Mesendoderm (in vitro differentiated cells): ENCODE results near the gene RAPGEF4.

Source experiments
- DNase-seq: peaks from one replicate; pipeline ENCODE4 v3.0.0; 2013
- H2AK5ac ChIP-seq: 2 replicates; pipeline ENCODE4 v1.6.1; 2013; ENCODE audit warnings: low read length, inconsistent platforms
- H2BK120ac ChIP-seq: 2 replicates; pipeline ENCODE4 v1.6.1; 2013; ENCODE audit warnings: low read depth, mild to moderate bottlenecking, low read length, moderate library complexity, mixed read lengths
- H2BK15ac ChIP-seq: replicated peaks from 2 replicates; pipeline ENCODE4 v1.6.1; 2013; ENCODE audit warnings: low read depth, mild to moderate bottlenecking, moderate library complexity
- H2BK5ac ChIP-seq: 2 replicates; pipeline ENCODE4 v1.6.1; 2013; ENCODE audit warnings: low read length, inconsistent platforms
- H3K18ac ChIP-seq: 2 replicates; pipeline ENCODE4 v1.6.1; 2013; ENCODE audit warnings: mild to moderate bottlenecking, low read length, mixed read lengths
- H3K23ac ChIP-seq: one replicate; pipeline ENCODE4 v1.6.1; 2013; ENCODE audit warnings: low read length
- H3K27ac ChIP-seq: 2 replicates; pipeline ENCODE4 v1.5.1; 2013; ENCODE audit warnings: low read depth, mild to moderate bottlenecking, inconsistent platforms, low read length, moderate library complexity
- H3K27me3 ChIP-seq: 2 replicates; pipeline ENCODE4 v1.6.1; 2013; ENCODE audit warnings: low read length, control low read depth, mild to moderate bottlenecking, inconsistent platforms; ENCODE audit not compliant: insufficient read depth, poor library complexity
- H3K36me3 ChIP-seq: 2 replicates; pipeline ENCODE4 v1.6.1; 2013; ENCODE audit warnings: low read length, inconsistent platforms; ENCODE audit not compliant: control insufficient read depth, insufficient read depth
- H3K4ac ChIP-seq: one replicate; pipeline ENCODE4 v1.6.1; 2013; ENCODE audit warnings: low read depth, mild to moderate bottlenecking, low read length, moderate library complexity
- H3K4me1 ChIP-seq: 2 replicates; pipeline ENCODE4 v1.6.1; 2013; ENCODE audit warnings: low read depth, low read length, inconsistent platforms; ENCODE audit not compliant: control insufficient read depth
- H3K4me2 ChIP-seq: 2 replicates; pipeline ENCODE4 v1.6.1; 2013; ENCODE audit warnings: low read length
- H3K4me3 ChIP-seq: 2 replicates; pipeline ENCODE4 v1.5.1; 2013; ENCODE audit warnings: mild to moderate bottlenecking, low read length
- H3K56ac ChIP-seq: one replicate; pipeline ENCODE4 v1.6.1; 2013; ENCODE audit warnings: low read length
- H3K79me1 ChIP-seq: 2 replicates; pipeline ENCODE4 v1.6.1; 2013; ENCODE audit warnings: low read length, inconsistent platforms
- H3K79me2 ChIP-seq: 2 replicates; pipeline ENCODE4 v1.6.1; 2013; ENCODE audit warnings: mild to moderate bottlenecking, low read length; ENCODE audit not compliant: control insufficient read depth, insufficient read depth
- H3K9ac ChIP-seq: 2 replicates; pipeline ENCODE4 v1.6.1; 2013; ENCODE audit warnings: low read length, inconsistent platforms
- H4K5ac ChIP-seq: one replicate; pipeline ENCODE4 v1.6.1; 2013; ENCODE audit warnings: low read length
- H4K8ac ChIP-seq: one replicate; pipeline ENCODE4 v1.6.1; 2013; ENCODE audit warnings: low read depth, mild to moderate bottlenecking, control low read depth, low read length, moderate library complexity
- WGBS: extraction: QIAGEN DNeasy Blood & Tissue Kit; methylation state at CpG from one replicate; pipeline ENCODE4 v1.1.7; 2013; ENCODE audit warnings: low lambda C conversion rate, missing lambda C conversion rate; ENCODE audit not compliant: insufficient coverage; ENCODE audit errors: extremely low coverage; 5-methylcytosine and 5-hydroxymethylcytosine counted together

RAPGEF4 gene

DNA sequence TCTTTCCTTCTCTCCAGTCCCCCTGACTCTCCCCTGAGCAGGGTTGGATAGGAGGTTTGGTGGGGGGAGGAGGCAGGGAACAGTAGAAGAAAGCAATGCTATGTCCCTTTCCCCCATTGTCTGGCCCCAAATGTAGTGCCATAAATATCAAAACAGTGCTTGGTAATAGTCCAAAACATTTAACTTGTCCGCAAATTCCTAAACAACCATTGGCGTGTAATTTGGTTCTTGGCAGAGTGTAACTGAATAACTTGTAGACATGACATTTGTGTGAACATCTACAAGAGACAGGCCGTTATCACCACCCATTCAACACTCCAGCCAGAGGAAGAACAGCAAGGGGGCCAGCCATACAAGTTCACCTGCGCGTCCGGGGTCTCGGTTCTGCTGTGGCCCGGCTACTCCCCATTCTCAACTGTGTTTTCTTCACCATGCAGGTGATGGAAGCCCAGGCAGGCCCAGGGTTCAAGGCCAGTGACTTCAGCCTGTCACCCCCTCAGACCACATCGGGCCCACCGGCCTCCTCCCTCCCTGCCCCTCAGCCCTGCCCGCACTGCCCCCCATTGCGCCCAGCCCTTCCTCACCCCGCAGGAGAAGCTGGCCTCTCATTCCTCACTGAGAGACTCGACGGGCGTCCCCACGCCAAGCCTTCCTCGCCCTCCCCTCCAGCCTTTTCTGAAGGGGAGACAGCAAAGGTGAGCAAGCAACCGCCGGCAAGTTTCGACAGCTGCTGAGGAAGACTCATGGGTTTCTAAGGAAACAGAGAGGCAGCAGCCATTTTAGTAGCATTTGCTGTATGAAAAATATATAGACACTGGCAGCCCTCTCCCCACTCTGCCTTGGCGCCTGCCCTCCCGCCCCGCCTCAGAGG is 699 bp upstream of the RAPGEF4 start:
- WGBS = no CpG with 5 or more reads among the region's 24 CpGs
- peaks cover 15% of the 10 kb centered on the region for H3K27me3 ChIP-seq
- peak overlapping the region; percentile 12 for H3K4me2 ChIP-seq

DNA sequence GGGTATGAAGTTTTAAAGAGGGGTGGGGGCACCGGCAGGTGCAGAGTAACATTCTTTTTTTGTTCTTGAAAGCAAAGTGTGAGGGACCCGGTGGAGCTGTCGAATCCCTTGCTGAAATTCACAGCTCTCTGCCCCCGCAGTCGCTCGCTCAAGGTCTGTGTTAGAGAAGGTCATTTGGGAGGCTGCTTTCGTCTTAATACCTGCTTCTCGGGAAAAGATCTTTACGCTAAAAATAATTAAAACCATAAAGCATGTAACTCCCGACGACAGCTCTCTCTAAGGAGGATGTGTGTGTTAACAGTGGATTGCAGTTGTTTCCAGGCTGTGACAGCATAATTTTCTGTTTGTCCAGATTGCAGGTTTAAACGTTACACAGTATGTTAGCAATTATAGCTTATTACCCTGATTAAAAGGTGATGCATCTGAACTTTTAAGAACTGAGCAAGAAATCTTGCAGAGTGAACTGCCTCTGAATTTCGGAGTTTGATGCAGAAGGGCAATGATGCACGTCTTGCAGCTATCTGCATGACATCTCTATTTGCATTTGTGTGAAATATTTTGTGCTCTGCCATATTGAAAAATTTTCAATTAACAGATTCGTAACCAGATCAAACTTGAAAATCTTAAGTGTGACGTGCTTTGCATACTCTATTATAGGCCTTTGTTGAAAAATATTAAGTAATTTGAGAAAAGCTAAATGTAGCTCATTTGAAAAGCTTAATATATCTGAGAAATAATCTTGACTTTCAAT is 954 bp downstream of the RAPGEF4 start:
- Histone ChIP-seq H3K56ac (no peak overlapping the region), H4K8ac (no peak overlapping the region), H3K36me3 (no peaks in the 10 kb centered on the region), H3K4me1 (no peaks in the 10 kb centered on the region), H2BK5ac (no peak overlapping the region), H3K4ac (no peak overlapping the region), H3K9ac (no peak overlapping the region), H3K18ac (no peak overlapping the region), H3K4me3 (no peak overlapping the region), H3K27me3 (peaks cover 15% of the 10 kb centered on the region), H4K5ac (no peak overlapping the region), H2AK5ac (no peak overlapping the region), H3K27ac (no peak overlapping the region), H3K23ac (no peak overlapping the region), H3K79me1 (no peaks in the 10 kb centered on the region), H2BK120ac (no peak overlapping the region), H3K79me2 (no peaks in the 10 kb centered on the region), H3K4me2 (peak overlapping the region; percentile 33), H2BK15ac (no peak overlapping the region)
- WGBS = no CpG with 5 or more reads among the region's 16 CpGs
- DNase-seq = no peak

More for the DNA sequence above, 699 bp upstream of the RAPGEF4 start:
- Histone ChIP-seq H2BK15ac (no peak overlapping the region), H3K9ac (no peak overlapping the region), H2BK120ac (no peak overlapping the region), H3K23ac (no peak overlapping the region), H3K4me3 (no peak overlapping the region), H4K8ac (peak overlapping the region; percentile 14), H3K4me1 (no peaks in the 10 kb centered on the region), H3K79me1 (no peaks in the 10 kb centered on the region), H3K27ac (no peak overlapping the region), H4K5ac (no peak overlapping the region), H3K79me2 (no peaks in the 10 kb centered on the region), H2BK5ac (no peak overlapping the region), H3K56ac (no peak overlapping the region), H2AK5ac (no peak overlapping the region), H3K4ac (no peak overlapping the region), H3K18ac (no peak overlapping the region), H3K36me3 (no peaks in the 10 kb centered on the region)
- peak; percentile 15 for DNase-seq

DNA sequence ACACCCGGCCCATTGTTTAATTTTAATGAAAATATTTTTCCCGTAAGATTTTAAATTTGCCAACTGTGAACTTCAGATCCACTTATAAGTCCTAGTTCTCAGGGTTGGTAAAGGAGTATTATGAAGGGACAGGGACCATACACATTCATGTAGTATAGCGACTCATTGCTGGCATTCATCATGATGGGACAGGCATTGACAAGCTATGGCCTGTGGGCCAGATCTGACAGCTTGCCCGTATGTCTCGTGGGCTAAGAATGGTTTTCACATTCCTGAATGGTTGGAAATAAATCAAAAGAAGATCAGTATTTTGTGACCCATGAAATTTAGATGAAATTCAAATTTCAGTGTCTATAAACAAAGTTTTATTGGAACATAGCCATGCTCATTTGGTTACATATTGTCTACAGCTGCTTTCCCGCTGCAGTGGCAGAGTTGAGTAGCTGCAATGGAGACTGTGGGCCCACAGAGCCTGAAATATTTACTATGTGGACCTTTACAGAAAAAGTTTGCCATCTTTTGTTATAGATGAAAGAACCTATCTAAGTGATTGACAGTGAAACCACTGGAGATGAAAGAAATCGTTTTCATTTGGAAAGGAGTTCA is 4.1 kb downstream of the RAPGEF4 start:
- H3K56ac ChIP-seq = no peak overlapping the region
- H4K5ac ChIP-seq = no peak overlapping the region
- no peak overlapping the region for H3K23ac ChIP-seq
- WGBS = no CpG with 5 or more reads among the region's 7 CpGs
- DNase-seq = no peak
- no peak overlapping the region for H2BK120ac ChIP-seq
- H3K18ac ChIP-seq = no peak overlapping the region
- no peaks in the 10 kb centered on the region for H3K79me1 ChIP-seq
- H3K4me1 ChIP-seq = no peaks in the 10 kb centered on the region
- no peak overlapping the region for H3K27ac ChIP-seq
- no peaks in the 10 kb centered on the region for H3K79me2 ChIP-seq
- H2BK15ac ChIP-seq = no peak overlapping the region
- H3K4me3 ChIP-seq = no peak overlapping the region
- no peaks in the 10 kb centered on the region for H3K36me3 ChIP-seq
- H3K27me3 ChIP-seq = peaks cover 13% of the 10 kb centered on the region
- no peak overlapping the region for H2BK5ac ChIP-seq
- no peak overlapping the region for H2AK5ac ChIP-seq
- H4K8ac ChIP-seq = no peak overlapping the region
- no peak overlapping the region for H3K9ac ChIP-seq
- H3K4ac ChIP-seq = no peak overlapping the region
- H3K4me2 ChIP-seq = no peak overlapping the region

DNA sequence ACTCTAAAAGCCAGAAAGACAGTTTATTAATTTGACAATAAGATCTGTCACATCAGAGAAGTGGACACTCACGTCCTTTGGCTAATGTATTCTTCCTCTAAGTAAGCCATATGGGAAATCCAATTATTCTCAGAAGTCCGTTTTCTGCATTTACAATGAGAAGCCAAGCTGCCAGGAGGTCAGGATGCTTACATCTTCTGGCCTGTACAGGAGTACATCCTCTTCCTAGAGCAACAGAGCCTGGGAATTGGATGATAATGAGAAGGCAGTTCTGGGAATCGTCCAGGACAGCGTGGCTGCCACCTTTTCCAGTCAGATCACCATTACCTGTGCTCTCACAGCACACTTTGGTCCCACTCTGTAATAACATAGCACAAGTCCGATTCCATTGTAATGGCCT is 5.2 kb downstream of the RAPGEF4 start:
- Histone ChIP-seq H3K23ac (no peak overlapping the region), H2AK5ac (no peak overlapping the region), H3K79me2 (no peaks in the 10 kb centered on the region), H2BK15ac (no peak overlapping the region), H3K36me3 (no peaks in the 10 kb centered on the region), H2BK120ac (no peak overlapping the region), H2BK5ac (no peak overlapping the region), H3K27ac (no peak overlapping the region), H3K4ac (no peak overlapping the region), H3K9ac (no peak overlapping the region), H3K56ac (no peak overlapping the region), H3K27me3 (peaks cover 12% of the 10 kb centered on the region), H3K4me3 (no peak overlapping the region), H4K8ac (no peak overlapping the region), H3K4me2 (no peak overlapping the region), H3K4me1 (no peaks in the 10 kb centered on the region), H4K5ac (no peak overlapping the region), H3K79me1 (no peaks in the 10 kb centered on the region), H3K18ac (no peak overlapping the region)
- DNase-seq = no peak
- WGBS = no CpG with 5 or more reads among the region's 5 CpGs

DNA sequence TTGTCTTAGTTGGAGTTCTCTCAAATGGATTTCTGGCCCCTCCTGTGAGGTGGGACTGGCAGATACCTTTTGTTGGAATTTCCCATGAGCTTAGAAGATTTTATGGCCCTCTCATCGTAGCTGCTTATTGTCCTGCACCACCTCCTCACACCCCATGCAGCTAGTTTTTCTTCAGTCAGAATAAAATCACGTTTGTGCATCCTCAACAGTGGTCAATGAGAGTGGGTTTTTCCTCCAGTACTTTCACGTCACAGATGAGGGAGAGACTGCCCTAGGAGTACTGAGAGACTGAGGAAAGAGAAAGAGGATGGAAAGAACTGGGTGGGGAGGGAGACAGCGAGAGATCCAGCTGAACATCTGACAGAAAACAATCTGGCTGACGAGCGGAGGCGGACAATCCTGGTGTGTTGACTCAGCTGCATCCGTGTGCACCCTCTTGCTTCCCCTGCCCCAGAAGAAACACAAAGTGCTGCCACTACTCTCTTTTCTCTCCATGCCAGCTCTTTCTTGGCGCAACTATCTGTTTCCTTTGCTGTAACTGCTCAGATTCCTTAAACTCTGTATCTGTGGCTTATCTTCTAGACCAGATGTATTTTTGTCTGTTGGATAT is 7.4 kb downstream of the RAPGEF4 start:
- DNase-seq = no peak
- H2AK5ac ChIP-seq = no peak overlapping the region
- no peak overlapping the region for H3K18ac ChIP-seq
- no peak overlapping the region for H3K27ac ChIP-seq
- WGBS = no CpG with 5 or more reads among the region's 9 CpGs
- H3K36me3 ChIP-seq = no peaks in the 10 kb centered on the region
- no peak overlapping the region for H3K9ac ChIP-seq
- no peak overlapping the region for H3K4me2 ChIP-seq
- H2BK120ac ChIP-seq = no peak overlapping the region
- no peak overlapping the region for H3K23ac ChIP-seq
- H3K79me1 ChIP-seq = no peaks in the 10 kb centered on the region
- no peak overlapping the region for H3K56ac ChIP-seq
- no peak overlapping the region for H4K5ac ChIP-seq
- H3K4ac ChIP-seq = no peak overlapping the region
- no peaks in the 10 kb centered on the region for H3K79me2 ChIP-seq
- no peak overlapping the region for H3K4me3 ChIP-seq
- no peak overlapping the region for H4K8ac ChIP-seq
- H2BK15ac ChIP-seq = no peak overlapping the region
- no peak overlapping the region for H2BK5ac ChIP-seq
- H3K4me1 ChIP-seq = no peaks in the 10 kb centered on the region
- peaks cover 2% of the 10 kb centered on the region for H3K27me3 ChIP-seq
